GM08714 (cell line): ENCODE data around the gene NRN1L.
A peak's percentile ranks its signal among the peaks of the same experiment; 100 is the strongest.
"Not testable (repeated sequence)": the region's sequence is repeated elsewhere in the genome, so short reads cannot be mapped to it uniquely, and the experiment has no call there.

Experiments used
- H3K4me3 ChIP-seq: fragments of 200-500 bp; sonication (Bioruptor generic); 2 replicates; pipeline ENCODE4 v1.5.1; 2014; ENCODE audit warnings: mild to moderate bottlenecking, low read length, inconsistent platforms
- ZNF274 ChIP-seq: IDR thresholded peaks from 2 replicates; pipeline ENCODE4 v1.6.1; 2012; ENCODE audit warnings: mild to moderate bottlenecking, low read depth, low read length

Gene NRN1L

GRCh38 chr16:67848118-67848517 lies 36.6 kb upstream of the NRN1L start:
- H3K4me3 ChIP-seq = peak overlapping the region; percentile 82
- no peak for TF ChIP-seq ZNF274

- no peak for TF ChIP-seq ZNF274
- no peak overlapping the region for H3K4me3 ChIP-seq
These were observed 31.0 kb upstream of the NRN1L start for GRCh38 chr16:67853670-67854069.

DNA sequence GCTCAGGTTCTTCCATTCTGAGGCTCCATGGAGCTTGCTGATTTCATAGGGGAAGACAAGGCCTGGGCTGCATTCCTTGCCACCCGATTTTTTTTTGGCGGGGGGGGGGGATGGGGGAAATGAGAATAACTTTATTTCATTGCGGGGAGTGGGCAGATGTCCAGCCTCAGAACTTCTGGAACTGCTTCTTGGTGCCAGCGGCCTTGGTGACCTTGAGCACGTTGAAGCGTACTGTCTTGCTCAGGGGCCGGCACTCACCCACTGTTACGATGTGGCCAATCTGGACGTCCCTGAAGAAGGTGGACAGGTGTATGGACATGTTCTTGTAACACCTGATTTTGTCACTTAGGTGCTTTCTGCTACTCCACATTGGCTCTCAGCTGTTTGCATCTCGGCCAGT lies 28.9 kb upstream of the NRN1L start:
- TF ChIP-seq ZNF274 = no peak

GRCh38 chr16:67856927-67857546 lies 27.6 kb upstream of the NRN1L start:
- TF ChIP-seq ZNF274 = no peak

More for the DNA sequence above, 28.9 kb upstream of the NRN1L start:
- H3K4me3 ChIP-seq = no peak overlapping the region

GRCh38 chr16:67857547-67858233 lies 27.0 kb upstream of the NRN1L start:
- no peak overlapping the region for H3K4me3 ChIP-seq
- no peak for TF ChIP-seq ZNF274

More at GRCh38 chr16:67856927-67857546, 27.6 kb upstream of the NRN1L start:
- H3K4me3 ChIP-seq = no peak overlapping the region

- TF ChIP-seq ZNF274 = no peak
- H3K4me3 ChIP-seq = no peak overlapping the region
These were observed 26.2 kb upstream of the NRN1L start for GRCh38 chr16:67858500-67858899.

GRCh38 chr16:67860589-67861398 lies 23.9 kb upstream of the NRN1L start:
- H3K4me3 ChIP-seq = no peak overlapping the region
- TF ChIP-seq ZNF274 = no peak

DNA sequence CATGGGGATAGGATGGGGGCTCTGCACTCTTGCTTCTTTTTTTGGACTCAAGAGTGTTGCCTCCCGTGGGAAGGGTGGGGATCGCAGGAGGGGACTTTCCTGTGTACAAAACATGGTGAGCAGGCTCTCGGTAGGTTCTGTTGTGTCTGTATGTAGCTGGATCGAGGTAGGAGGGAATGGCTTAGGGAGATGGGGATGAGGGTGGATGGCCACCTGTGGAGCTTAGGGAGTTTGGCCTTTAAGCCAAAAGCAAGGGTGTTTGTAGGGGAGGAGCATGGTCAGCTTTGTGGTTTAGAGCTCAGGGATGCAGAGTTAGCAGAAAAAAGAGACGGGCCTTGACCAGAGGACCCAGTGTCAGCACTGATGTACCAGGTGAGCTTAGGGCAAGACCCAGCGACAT lies 22.8 kb upstream of the NRN1L start:
- no peak overlapping the region for H3K4me3 ChIP-seq
- no peak for TF ChIP-seq ZNF274

- H3K4me3 ChIP-seq = no peak overlapping the region
- TF ChIP-seq ZNF274 = no peak
These were observed 21.8 kb upstream of the NRN1L start for GRCh38 chr16:67862623-67863583.

- not testable (repeated sequence) for H3K4me3 ChIP-seq
These were observed 20.6 kb upstream of the NRN1L start for GRCh38 chr16:67864044-67864443.

DNA sequence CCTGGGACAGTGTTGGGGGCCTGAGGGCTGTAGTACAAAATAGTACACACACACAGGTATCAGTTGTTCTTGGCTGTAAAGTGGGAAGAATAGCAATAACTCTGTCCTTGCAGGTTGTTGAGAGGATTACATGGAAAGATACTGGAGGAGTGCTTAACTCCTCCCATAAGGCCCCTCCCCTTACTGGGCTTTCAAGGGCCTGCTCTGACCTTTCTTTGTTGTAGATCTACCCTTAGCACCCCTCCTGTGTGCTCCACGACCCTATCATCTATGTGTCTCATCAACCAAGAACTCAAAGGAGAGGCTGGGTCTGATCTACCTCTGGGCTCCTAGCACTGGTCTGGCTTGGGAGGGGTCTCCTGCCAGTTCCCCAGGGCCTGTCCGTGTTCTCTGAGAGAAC lies 20.1 kb upstream of the NRN1L start:
- no peak overlapping the region for H3K4me3 ChIP-seq
- no peak for TF ChIP-seq ZNF274

DNA sequence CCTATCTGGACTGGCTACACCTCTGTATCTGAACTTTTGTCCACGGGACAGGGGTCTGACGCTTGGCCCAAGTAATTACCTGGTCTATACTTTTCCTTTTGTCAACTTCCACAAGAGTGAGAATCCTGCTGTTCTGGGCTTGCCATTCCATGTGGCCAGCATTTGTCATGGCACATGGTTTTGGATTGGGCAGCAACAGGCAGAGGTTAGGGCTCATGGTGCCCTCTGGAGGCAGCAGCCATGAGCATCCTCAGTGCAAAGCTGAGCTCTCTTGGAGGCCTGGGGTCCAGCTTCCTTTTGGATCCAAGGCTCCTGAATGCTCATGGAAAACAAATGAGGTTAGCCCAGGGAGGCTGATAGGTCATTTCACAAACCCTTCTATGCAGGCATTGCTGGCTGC lies 19.4 kb upstream of the NRN1L start:
- no peak for TF ChIP-seq ZNF274
- H3K4me3 ChIP-seq = no peak overlapping the region

- no peak overlapping the region for H3K4me3 ChIP-seq
These were observed 16.4 kb upstream of the NRN1L start for GRCh38 chr16:67868290-67868689.

DNA sequence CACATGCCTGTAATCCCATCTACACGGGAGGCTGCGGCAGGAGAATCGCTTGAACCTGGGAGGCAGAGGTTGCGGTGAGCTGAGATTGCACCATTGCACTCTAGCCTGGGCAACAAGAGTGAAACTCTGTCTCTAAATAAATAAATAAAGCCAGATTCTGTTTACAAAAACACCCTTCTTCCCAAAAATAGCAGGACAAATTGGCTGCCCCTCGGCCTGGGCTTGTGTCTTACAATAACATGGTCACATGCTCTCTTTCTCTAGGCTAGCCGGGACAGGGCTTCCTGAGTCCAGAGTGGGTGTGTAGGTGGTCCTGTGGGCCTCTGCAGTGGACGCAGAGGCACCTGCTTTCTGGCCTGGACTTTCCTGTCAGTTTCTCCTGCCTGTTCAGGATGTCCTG lies 15.0 kb upstream of the NRN1L start:
- no peak for TF ChIP-seq ZNF274
- H3K4me3 ChIP-seq = no peak overlapping the region

More at GRCh38 chr16:67868290-67868689, 16.4 kb upstream of the NRN1L start:
- no peak for TF ChIP-seq ZNF274

DNA sequence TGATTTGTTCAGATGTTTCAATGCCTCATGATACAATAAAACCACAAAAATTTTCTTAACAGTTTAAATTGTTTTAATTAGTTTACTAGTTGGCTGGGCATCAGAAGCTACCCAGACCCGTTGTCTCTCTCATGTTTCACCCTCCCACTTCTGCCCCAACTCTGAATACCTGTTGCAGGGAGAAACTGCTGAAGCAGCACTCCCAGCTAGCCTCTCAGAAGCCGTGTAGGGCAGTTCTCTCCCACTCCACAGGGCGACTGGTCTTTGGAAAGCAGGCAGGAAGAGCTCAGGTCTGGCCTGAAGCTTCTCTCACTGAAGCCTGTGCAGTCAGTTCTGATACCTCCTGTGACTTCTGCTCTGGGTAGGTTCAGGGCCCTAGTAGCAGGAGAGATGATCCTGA lies 13.4 kb upstream of the NRN1L start:
- no peak for TF ChIP-seq ZNF274
- no peak overlapping the region for H3K4me3 ChIP-seq
